ENCODE results near the gene FBXL12. TPM values are rescaled to one million over a fixed set of nuclear protein-coding genes. Genes with fewer than 3 reads are reported as not detected.
A peak's percentile ranks its signal among the peaks of the same experiment; 100 is the strongest.
"Not testable (repeated sequence)": the region's sequence is repeated elsewhere in the genome, so short reads cannot be mapped to it uniquely, and the experiment has no call there.

The FBXL12 gene
- total and polyA plus RNA-seq, 8 donors, result 11.1 to 185 (median 17.9) TPM

- peak overlapping the region; percentile 56 to 82 (median 62) for H3K4me3 ChIP-seq
- TF ChIP-seq EP300 (IDR thresholded peaks at IDR 0.05), result no peak
- TF ChIP-seq POLR2A (IDR thresholded peaks at IDR 0.05), result no peak
- TF ChIP-seq, protein P1, sequence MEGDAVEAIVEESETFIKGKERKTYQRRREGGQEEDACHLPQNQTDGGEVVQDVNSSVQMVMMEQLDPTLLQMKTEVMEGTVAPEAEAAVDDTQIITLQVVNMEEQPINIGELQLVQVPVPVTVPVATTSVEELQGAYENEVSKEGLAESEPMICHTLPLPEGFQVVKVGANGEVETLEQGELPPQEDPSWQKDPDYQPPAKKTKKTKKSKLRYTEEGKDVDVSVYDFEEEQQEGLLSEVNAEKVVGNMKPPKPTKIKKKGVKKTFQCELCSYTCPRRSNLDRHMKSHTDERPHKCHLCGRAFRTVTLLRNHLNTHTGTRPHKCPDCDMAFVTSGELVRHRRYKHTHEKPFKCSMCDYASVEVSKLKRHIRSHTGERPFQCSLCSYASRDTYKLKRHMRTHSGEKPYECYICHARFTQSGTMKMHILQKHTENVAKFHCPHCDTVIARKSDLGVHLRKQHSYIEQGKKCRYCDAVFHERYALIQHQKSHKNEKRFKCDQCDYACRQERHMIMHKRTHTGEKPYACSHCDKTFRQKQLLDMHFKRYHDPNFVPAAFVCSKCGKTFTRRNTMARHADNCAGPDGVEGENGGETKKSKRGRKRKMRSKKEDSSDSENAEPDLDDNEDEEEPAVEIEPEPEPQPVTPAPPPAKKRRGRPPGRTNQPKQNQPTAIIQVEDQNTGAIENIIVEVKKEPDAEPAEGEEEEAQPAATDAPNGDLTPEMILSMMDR (IDR thresholded peaks at IDR 0.05), result no peak
- TF ChIP-seq POLR2AphosphoS5 (IDR thresholded peaks at IDR 0.05), result no peak
- H3K36me3 ChIP-seq, result no peaks in the 10 kb centered on the region
- intact Hi-C loops (cut with DNase I; ENCODE audit: low total_unique reads), result loop anchor here (10.0 kb wide), 2 partner anchors 207 to 587 kb away; partner anchors contain the start of gene ZNF121
- peaks cover 6 to 39% (median 21%) of the 10 kb centered on the region in 4 donors for H3K4me1 ChIP-seq
- H3K27ac ChIP-seq, result peak overlapping the region; percentile 86 to 97 (median 95)
- WGBS, 5 donors, result 2 to 4% (median 3%) methylated on average over 39 to 50 of the region's 50 CpGs
- DNase-seq, result peak; percentile 97 to 98
- H3K9me3 ChIP-seq, result no peaks in the 10 kb centered on the region
- no peaks in the 10 kb centered on the region for H3K27me3 ChIP-seq
These were observed 27.2 kb downstream of the FBXL12 start for GRCh38 chr19:9791552-9792205.

- H3K36me3 ChIP-seq, H3K27me3 ChIP-seq, H3K9me3 ChIP-seq: not testable (repeated sequence)
- DNase-seq, result peak in 1 of 2 donors; percentile 30
- peak overlapping the region in 3 of 4 donors; percentile 56 to 64 (median 59) for H3K4me3 ChIP-seq
- 58 to 72% (median 72%) methylated on average over 6 of the region's 6 CpGs for WGBS, 5 donors
- H3K27ac ChIP-seq, result peak overlapping the region in 4 of 5 donors; percentile 86 to 95 (median 94)
- intact Hi-C loops (cut with DNase I; ENCODE audit: low total_unique reads), result loop anchor here (10.0 kb wide), 2 partner anchors 206 to 586 kb away; partner anchors contain the start of gene ZNF121
- H3K4me1 ChIP-seq, result peaks cover 6 to 39% (median 26%) of the 10 kb centered on the region in 4 donors
These were observed 27.9 kb downstream of the FBXL12 start for GRCh38 chr19:9791073-9791367.

DNA sequence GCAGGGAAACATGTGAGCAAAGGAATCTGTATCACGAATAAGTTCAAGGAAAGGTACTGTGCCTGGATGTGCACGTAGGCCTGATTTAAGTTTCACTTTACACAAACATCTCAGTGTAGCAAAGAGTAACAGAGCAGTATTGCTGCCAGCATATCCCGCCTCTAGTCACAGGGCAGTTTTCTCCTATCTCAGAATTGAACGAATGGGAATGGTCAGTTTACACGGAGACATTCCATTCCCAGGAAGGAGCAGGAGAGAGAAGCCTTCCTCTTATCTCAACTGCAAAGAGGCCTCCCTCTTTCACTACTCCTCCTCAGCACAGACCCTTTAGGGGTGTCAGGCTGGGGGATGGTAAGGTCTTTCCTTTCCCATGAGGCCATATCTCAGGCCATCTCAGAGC is 29.3 kb downstream of the FBXL12 start:
- peak in 1 of 2 donors; percentile 76 for DNase-seq
- intact Hi-C loops (cut with DNase I; ENCODE audit: low total_unique reads); H3K36me3 ChIP-seq; H3K27me3 ChIP-seq; H3K4me3 ChIP-seq; H3K9me3 ChIP-seq: not testable (repeated sequence)
- H3K4me1 ChIP-seq, result peaks cover 6 to 44% (median 29%) of the 10 kb centered on the region in 4 donors
- 20 to 41% (median 22%) methylated on average over 5 of the region's 5 CpGs for WGBS, 5 donors
- peak overlapping the region in 3 of 5 donors; percentile 11 to 95 (median 39) for H3K27ac ChIP-seq

GRCh38 chr19:9789066-9789465 is 29.8 kb downstream of the FBXL12 start:
- no peak for TF ChIP-seq POLR2A (IDR thresholded peaks at IDR 0.05)
- TF ChIP-seq EP300 (IDR thresholded peaks at IDR 0.05), result no peak
- TF ChIP-seq, protein P1 (IDR thresholded peaks at IDR 0.05), result no peak
- no peak for TF ChIP-seq POLR2AphosphoS5 (IDR thresholded peaks at IDR 0.05)
- Histone ChIP-seq H3K27me3 (no peaks in the 10 kb centered on the region), H3K4me1 (peaks cover 6 to 49% (median 33%) of the 10 kb centered on the region in 4 donors), H3K27ac (peak overlapping the region in 2 of 5 donors; percentile 11 to 95), H3K4me3 (no peak overlapping the region), H3K36me3 (no peaks in the 10 kb centered on the region), H3K9me3 (no peaks in the 10 kb centered on the region)
- intact Hi-C loops (cut with DNase I; ENCODE audit: low total_unique reads), result no loop called here
- WGBS, 5 donors, result 62 to 68% (median 64%) methylated on average over 11 of the region's 11 CpGs
- DNase-seq, result peak in 1 of 2 donors; percentile 30

DNA sequence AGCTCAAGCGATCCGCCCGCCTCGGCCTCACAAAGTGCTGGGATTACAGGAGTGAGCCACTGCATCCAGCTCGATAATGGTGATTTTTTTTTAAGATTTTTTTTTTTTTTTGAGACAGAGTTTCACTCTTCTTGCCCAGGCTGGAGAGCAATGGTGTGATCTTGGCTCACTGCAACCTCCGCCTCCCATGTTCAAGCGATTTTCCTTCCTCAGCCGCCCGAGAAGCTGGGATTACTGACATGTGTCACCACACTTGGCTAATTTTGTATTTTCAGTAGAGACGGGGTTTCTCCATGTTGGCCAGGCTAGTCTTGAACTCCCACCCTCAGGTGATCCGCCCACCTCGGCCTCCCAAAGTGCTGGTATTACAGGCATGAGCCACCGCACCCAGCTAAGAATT is 30.3 kb downstream of the FBXL12 start:
- H3K9me3 ChIP-seq; H3K4me3 ChIP-seq; DNase-seq; H3K27ac ChIP-seq; intact Hi-C loops (cut with DNase I; ENCODE audit: low total_unique reads); H3K27me3 ChIP-seq; H3K36me3 ChIP-seq: not testable (repeated sequence)
- H3K4me1 ChIP-seq, result peaks cover 6 to 53% (median 36%) of the 10 kb centered on the region in 4 donors
- WGBS, 5 donors, result 92 to 97% (median 95%) methylated on average over 13 of the region's 13 CpGs

GRCh38 chr19:9786819-9787218 is 32.1 kb downstream of the FBXL12 start:
- peak overlapping the region in 2 of 4 donors; percentile 60 to 65 for H3K4me3 ChIP-seq
- H3K27me3 ChIP-seq, result no peaks in the 10 kb centered on the region
- H3K36me3 ChIP-seq, result no peaks in the 10 kb centered on the region
- intact Hi-C loops (cut with DNase I; ENCODE audit: low total_unique reads), result no loop called here
- TF ChIP-seq, protein P1 (IDR thresholded peaks at IDR 0.05), result no peak
- TF ChIP-seq POLR2AphosphoS5 (IDR thresholded peaks at IDR 0.05) (no peak), POLR2A (IDR thresholded peaks at IDR 0.05) (no peak), EP300 (IDR thresholded peaks at IDR 0.05) (no peak)
- no peaks in the 10 kb centered on the region for H3K9me3 ChIP-seq
- 91 to 98% (median 95%) methylated on average over 8 of the region's 8 CpGs for WGBS, 5 donors
- no peak for DNase-seq
- peaks cover 6 to 48% (median 33%) of the 10 kb centered on the region in 4 donors for H3K4me1 ChIP-seq
- peak overlapping the region in 4 of 5 donors; percentile 96 to 99 (median 98) for H3K27ac ChIP-seq
